HCT116 (cell line): ENCODE measurements around the gene TFIP11. TPM values are rescaled to one million over a fixed set of nuclear protein-coding genes. Genes with fewer than 3 reads are reported as not detected.

Experiments
- ATAC-seq: fragments of 200-7000 bp; cut with Tn5 transposase; 2 replicates; pipeline ENCODE4 v1.9.1; 2020; ENCODE audit warnings: mild to moderate bottlenecking, moderate library complexity
- BruUV-seq: library from RNA; stranded (reverse); fragments of 400-500 nt; replicated peaks from 2 replicates; lab custom pipeline; 2021; lab: Mats Ljungman, UMichigan
- CTCF ChIA-PET: fragments of 300-600 bp; sonication (Branson Sonifier 250); formaldehyde crosslinking; loops from one replicate; lab custom pipeline; 2021; ENCODE audit warnings: antibody characterized with exemption; lab: Charles Lee
- POLR2A ChIA-PET: fragments of 300-600, 350-600 bp; sonication (Branson Sonifier 250); formaldehyde crosslinking; loops from one replicate; lab custom pipeline; 2021; ENCODE audit warnings: antibody characterized with exemption; lab: Charles Lee
- RAD21 ChIA-PET, 2 experiments: fragments of 300-600 bp; sonication (Branson Sonifier 250); formaldehyde crosslinking; loops; one replicate each; lab custom pipeline; 2023; ENCODE audit warnings: low total read pairs in 2 of 2; ENCODE audit not compliant: uncharacterized antibody in 2 of 2, unreplicated experiment in 2 of 2, low non-redundant PET in 1 of 2; lab: Charles Lee
- DNase-seq: peaks from one replicate; pipeline ENCODE4 v3.0.0-alpha.2; 2010; ENCODE audit warnings: low read depth, low spot score
- H2AFZ ChIP-seq: fragments of 200-600 bp; shearing (Covaris generic), sonication (generic); 2 replicates; pipeline ENCODE4 v1.6.1; 2017; ENCODE audit warnings: low read depth, mixed run types, mixed read lengths, antibody characterized with exemption, low read length; ENCODE audit not compliant: poor library complexity, severe bottlenecking
- H3K27ac ChIP-seq: 2 replicates; pipeline ENCODE4 v1.5.1; 2012; ENCODE audit warnings: low read depth, low read length
- H3K27me3 ChIP-seq: fragments of 200-600 bp; sonication (generic); 2 replicates; pipeline ENCODE4 v1.6.1; 2016; ENCODE audit warnings: mixed run types, low read length, mixed read lengths; ENCODE audit not compliant: insufficient read depth
- H3K36me3 ChIP-seq, 2 experiments: fragments of 200-500 bp in 1 of 2; fragments of 200-600 bp in 1 of 2; sonication (Bioruptor generic) in 1 of 2; sonication (generic) in 1 of 2; 2 replicates each; pipeline versions ENCODE4 v1.5.1 to v1.6.1; 2014 to 2016; ENCODE audit warnings: low read length in 2 of 2, inconsistent platforms in 1 of 2, mixed read lengths in 1 of 2, mixed run types in 1 of 2; ENCODE audit not compliant: insufficient read depth in 2 of 2, control insufficient read depth in 1 of 2
- H3K4me1 ChIP-seq, 2 experiments: fragments of 200-600 bp in 1 of 2; sonication (generic) in 1 of 2; 2 replicates each; pipeline versions ENCODE4 v1.5.1 to v1.6.1; 2012 to 2017; ENCODE audit warnings: low read length in 2 of 2, inconsistent platforms in 1 of 2, mild to moderate bottlenecking in 1 of 2, mixed read lengths in 1 of 2, mixed run types in 1 of 2, moderate library complexity in 1 of 2; ENCODE audit not compliant: insufficient read depth in 2 of 2, control insufficient read depth in 1 of 2
- H3K4me2 ChIP-seq: fragments of 200-600 bp; sonication (generic); 2 replicates; pipeline ENCODE4 v1.6.1; 2017; ENCODE audit warnings: mixed run types, low read length, mixed read lengths
- H3K4me3 ChIP-seq, 2 experiments: fragments of 200-600 bp in 1 of 2; sonication (generic) in 1 of 2; replicated peaks in 1 of 2; 2 replicates each; pipeline ENCODE4 v1.5.1; 2011 to 2016; ENCODE audit warnings: low read length in 2 of 2, control low read depth in 1 of 2, low read depth in 1 of 2, mild to moderate bottlenecking in 1 of 2, mixed read lengths in 1 of 2, mixed run types in 1 of 2
- H3K79me2 ChIP-seq: fragments of 200-600 bp; sonication (generic); 2 replicates; pipeline ENCODE4 v1.6.1; 2017; ENCODE audit warnings: mild to moderate bottlenecking, mixed run types, low read length, moderate library complexity, mixed read lengths; ENCODE audit not compliant: insufficient read depth
- H3K9ac ChIP-seq: fragments of 200-600 bp; sonication (generic); 2 replicates; pipeline ENCODE4 v1.6.1; 2016; ENCODE audit warnings: low read length, mixed read lengths
- H3K9me2 ChIP-seq: fragments of 200-600 bp; sonication (generic), shearing (Covaris generic); 2 replicates; pipeline ENCODE4 v1.6.1; 2017; ENCODE audit warnings: mixed run types, mild to moderate bottlenecking, moderate library complexity; ENCODE audit not compliant: insufficient read depth
- H3K9me3 ChIP-seq, 2 experiments: fragments of 200-500 bp in 1 of 2; fragments of 200-600 bp in 1 of 2; sonication (Bioruptor generic) in 1 of 2; sonication (generic) in 1 of 2; 2 replicates each; pipeline ENCODE4 v1.6.1; 2014 to 2017; ENCODE audit warnings: low read length in 2 of 2, mixed read lengths in 2 of 2, inconsistent platforms in 1 of 2, low read depth in 1 of 2, mild to moderate bottlenecking in 1 of 2, mixed run types in 1 of 2, moderate library complexity in 1 of 2; ENCODE audit not compliant: control insufficient read depth in 1 of 2, insufficient read depth in 1 of 2
- H4K20me1 ChIP-seq: fragments of 200-600 bp; sonication (generic), shearing (Covaris generic); 2 replicates; pipeline ENCODE4 v1.6.1; 2017; ENCODE audit warnings: mixed run types, mild to moderate bottlenecking, moderate library complexity; ENCODE audit not compliant: insufficient read depth
- CEBPB ChIP-seq: IDR thresholded peaks from 2 replicates; pipeline ENCODE4 v1.6.1; 2012; ENCODE audit warnings: low read depth
- FOSL1 ChIP-seq: IDR thresholded peaks from 2 replicates; pipeline ENCODE4 v1.6.1; 2012; ENCODE audit warnings: low read depth
- JUND ChIP-seq: IDR thresholded peaks from 2 replicates; pipeline ENCODE4 v1.6.1; 2012
- TCF7L2 ChIP-seq: IDR thresholded peaks from 2 replicates; pipeline ENCODE4 v1.7.0; 2011; ENCODE audit warnings: borderline replicate concordance, inconsistent platforms; ENCODE audit not compliant: insufficient read depth, insufficient read length; ENCODE audit errors: extremely low read depth
- YY1 ChIP-seq: IDR thresholded peaks from 2 replicates; pipeline ENCODE4 v1.6.1; 2011; ENCODE audit warnings: low read length, low read depth, moderate library complexity, mild to moderate bottlenecking; ENCODE audit not compliant: insufficient replicate concordance; ENCODE audit errors: extremely low read depth
- intact Hi-C: fragments of 100-400 bp; cut with micrococcal nuclease; formaldehyde crosslinking; loops from 2 replicates; pipeline ENCODE4 v1.10.0; 2022
- total RNA-seq: library from RNA; stranded (reverse); gene quantifications from one replicate; pipeline ENCODE4 v1.2.1, GENCODE V29; 2021; ENCODE audit not compliant: unreplicated experiment

Gene TFIP11
- total RNA-seq, 1 experiment from 2014 or later = 28.1 TPM

- Histone ChIP-seq H3K9ac (no peak overlapping the region), H2AFZ (no peak overlapping the region), H3K4me2 (no peak overlapping the region), H4K20me1 (no peaks in the 10 kb centered on the region), H3K9me2 (no peaks in the 10 kb centered on the region), H3K9me3 (no peaks in the 10 kb centered on the region), H3K36me3 (peaks cover 34 to 56% of the 10 kb centered on the region in 2 experiments; a peak in 3 of 4 replicates), H3K79me2 (peaks cover 32% of the 10 kb centered on the region), H3K27ac (no peak overlapping the region), H3K4me1 (peaks cover 7 to 9% of the 10 kb centered on the region in 2 experiments; a peak in 3 of 4 replicates)
- DNase-seq (no peak), ATAC-seq (no peak)
- ChIA-PET CTCF (no interaction called here), POLR2A (no interaction called here), RAD21 (no interaction called here)
- BruUV-seq = no TSS peak
- intact Hi-C loops = no loop called here
- no peak for TF ChIP-seq CEBPB
- no peak for TF ChIP-seq JUND
- TF ChIP-seq YY1 = no peak
- no peak for TF ChIP-seq FOSL1
- TF ChIP-seq, all 23 proteins: peak for 0
- H3K27me3 ChIP-seq = no peaks in the 10 kb centered on the region
- H3K4me3 ChIP-seq = no peak overlapping the region
Measured at GRCh38 chr22:26508148-26508547, 4.1 kb downstream of the TFIP11 start.

DNA sequence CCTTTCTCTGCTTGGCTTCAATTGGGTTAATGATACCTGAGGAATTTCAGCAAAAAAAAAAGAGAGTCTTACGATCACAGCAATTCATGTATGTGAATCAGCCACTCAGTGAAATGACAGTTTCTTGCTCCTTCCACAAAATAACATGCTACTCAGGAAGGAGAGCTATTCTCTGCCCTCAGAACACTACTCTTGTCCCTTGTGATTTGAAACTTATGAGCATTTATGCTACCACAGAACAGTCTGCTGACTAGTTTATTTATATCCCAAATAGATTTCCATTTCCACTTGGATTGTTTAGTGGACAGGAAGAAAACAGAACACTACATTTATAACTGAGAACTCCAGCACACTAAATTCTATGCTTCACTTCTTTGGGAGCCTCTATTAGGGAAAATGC, 8.5 kb downstream of the TFIP11 start:
- Histone ChIP-seq H3K9me3 (no peaks in the 10 kb centered on the region), H3K4me1 (no peaks in the 10 kb centered on the region), H3K4me3 (no peak overlapping the region), H3K27me3 (no peaks in the 10 kb centered on the region), H4K20me1 (no peaks in the 10 kb centered on the region), H3K79me2 (no peaks in the 10 kb centered on the region; the same call in 1 of the 2 replicates), H3K4me2 (no peak overlapping the region), H3K36me3 (peaks cover 51 to 74% of the 10 kb centered on the region in 2 experiments), H3K9ac (no peak overlapping the region), H2AFZ (no peak overlapping the region), H3K9me2 (no peaks in the 10 kb centered on the region), H3K27ac (no peak overlapping the region)
- ChIA-PET CTCF (no interaction called here), POLR2A (no interaction called here), RAD21 (no interaction called here)
- intact Hi-C loops = loop anchor here (5.0 kb wide), 1 partner anchor 164 kb away; no protein-coding TSS in a partner anchor
- ATAC-seq = no peak
- no peak for DNase-seq
- no TSS peak for BruUV-seq
- no peak for TF ChIP-seq TCF7L2
- TF ChIP-seq FOSL1 = no peak
- TF ChIP-seq YY1 = no peak
